ENCODE results near the gene MIB2. TPM values are rescaled to one million over a fixed set of nuclear protein-coding genes. Genes with fewer than 3 reads are reported as not detected.

MIB2 gene
- total RNA-seq, 1 donor = 58.7 TPM

DNA sequence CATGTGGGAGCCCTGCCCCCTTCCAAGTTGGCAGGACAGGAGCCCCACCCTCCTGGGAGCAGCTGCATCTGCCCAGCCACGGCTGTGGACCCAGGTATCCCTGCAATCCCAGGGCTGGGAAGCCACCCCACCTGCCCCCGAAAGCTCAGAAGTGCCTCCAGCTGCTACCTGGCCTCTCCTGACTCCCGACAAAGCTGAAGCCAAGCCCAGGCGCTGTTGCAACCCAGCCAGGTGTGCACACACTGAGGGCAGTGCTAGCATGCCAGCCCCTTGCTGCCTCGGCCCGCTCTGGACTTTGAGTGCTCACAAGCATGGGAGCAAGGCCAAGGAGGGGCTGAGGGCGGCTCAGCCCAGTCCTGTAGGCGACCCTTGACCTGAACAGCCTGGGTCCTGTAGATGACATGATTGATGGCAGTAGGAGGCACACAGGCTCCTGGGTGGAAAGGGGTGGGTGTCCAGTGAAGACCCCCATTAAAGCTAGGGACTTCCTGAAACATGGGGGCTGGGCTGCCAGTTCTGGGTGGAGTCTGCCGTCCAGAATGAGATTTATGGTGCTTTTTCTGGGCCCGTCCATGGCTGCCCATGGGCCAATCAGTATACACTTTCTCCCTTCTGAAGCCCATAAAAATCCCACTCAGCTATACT is 37.8 kb upstream of the MIB2 start:
- DNase-seq (ENCODE audit: low read depth) = no peak
- no peak for TF ChIP-seq CTCF (IDR thresholded peaks at IDR 0.05; ENCODE audit: insufficient read depth, low read depth, low read length)
- H3K4me3 ChIP-seq (ENCODE audit: low read depth, low read length) = no peak overlapping the region

DNA sequence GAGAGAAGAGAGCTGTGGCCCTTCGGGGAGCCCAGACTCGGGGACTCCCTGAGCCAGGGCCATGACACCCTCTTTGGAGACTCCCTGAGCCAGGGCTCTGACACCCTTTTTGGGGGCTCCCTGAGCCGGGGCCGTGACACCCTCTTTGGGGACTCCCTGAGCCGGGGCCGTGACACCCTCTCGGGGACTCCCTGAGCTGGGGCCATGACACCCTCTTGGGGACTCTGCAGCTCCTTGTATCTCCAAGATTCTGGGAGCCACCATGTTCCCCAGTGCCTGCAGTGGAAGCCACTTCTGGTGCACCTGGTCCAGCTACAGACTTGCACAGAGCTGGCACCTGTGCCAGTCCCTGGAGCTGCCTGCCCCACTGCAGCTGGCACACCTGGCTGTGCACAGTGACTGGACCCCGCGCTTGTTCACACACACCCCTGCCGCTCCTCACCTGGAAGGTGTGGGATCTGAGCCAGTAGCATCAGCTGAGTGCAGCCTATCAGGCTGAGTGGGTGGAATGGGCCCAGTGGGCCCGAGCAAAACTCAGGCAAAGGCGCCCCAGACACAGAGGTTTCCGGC is 36.8 kb upstream of the MIB2 start:
- TF ChIP-seq CTCF (IDR thresholded peaks at IDR 0.05; ENCODE audit: insufficient read depth, low read depth, low read length) = no peak
- DNase-seq (ENCODE audit: low read depth) = no peak
- H3K4me3 ChIP-seq (ENCODE audit: low read depth, low read length) = no peak overlapping the region

- no peak for TF ChIP-seq CTCF (IDR thresholded peaks at IDR 0.05; ENCODE audit: insufficient read depth, low read depth, low read length)
- no peak overlapping the region for H3K4me3 ChIP-seq (ENCODE audit: low read depth, low read length)
- DNase-seq (ENCODE audit: low read depth) = no peak
These were observed 32.5 kb upstream of the MIB2 start for GRCh38 chr1:1582585-1583346.

DNA sequence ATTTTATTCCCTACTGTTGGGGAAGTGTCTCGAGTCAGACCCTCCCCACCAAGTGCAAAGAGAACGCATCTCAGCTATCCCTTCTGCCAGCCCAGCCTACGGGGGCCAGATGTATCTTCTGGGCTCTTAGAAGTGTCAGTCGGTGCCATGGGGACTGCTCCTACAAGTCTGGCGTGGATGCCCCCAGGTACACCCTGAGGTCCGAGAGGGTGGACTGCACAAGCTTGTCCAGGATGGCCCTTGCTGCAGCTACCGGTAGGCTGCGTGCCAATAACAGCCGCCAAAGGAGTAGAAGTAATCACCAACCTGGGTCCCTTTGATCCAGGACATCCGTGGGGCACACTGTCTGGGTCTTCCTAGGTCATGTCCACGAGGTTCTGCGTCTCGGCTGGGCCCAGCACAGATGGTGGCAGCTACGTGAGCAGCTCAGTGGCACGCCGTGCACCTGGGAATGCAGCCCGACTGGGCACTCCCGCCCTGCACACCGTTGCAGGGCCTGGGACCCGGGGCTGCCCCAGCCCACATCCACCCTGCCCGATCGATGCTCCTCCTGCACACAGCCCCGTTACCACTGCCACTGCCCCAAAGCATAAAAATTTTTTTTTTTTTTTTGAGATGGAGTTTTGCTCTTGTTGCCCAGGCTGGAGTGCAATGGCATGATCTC is 31.8 kb upstream of the MIB2 start:
- no peak overlapping the region for H3K4me3 ChIP-seq (ENCODE audit: low read depth, low read length)
- no peak for DNase-seq (ENCODE audit: low read depth)

DNA sequence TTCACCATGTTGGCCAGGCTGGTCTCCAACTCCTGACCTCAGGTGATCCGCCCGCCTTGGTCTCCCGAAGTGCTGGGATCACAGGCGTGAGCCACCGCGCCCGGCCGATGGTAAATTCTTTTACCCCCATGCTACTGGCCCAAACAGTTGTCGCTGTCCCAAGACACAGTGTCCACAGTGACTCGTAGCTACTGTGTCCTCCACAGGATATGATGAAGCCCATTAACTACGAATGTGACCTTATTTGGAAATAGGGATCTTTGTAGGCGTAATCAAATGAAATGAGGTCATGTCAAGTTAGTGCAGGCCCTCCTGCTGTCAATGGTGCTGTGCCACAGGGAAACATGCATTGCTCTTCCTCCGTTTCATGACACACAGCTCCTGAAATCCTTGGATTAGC is 23.8 kb upstream of the MIB2 start:
- no peak overlapping the region for H3K4me3 ChIP-seq (ENCODE audit: low read depth, low read length)
- no peak for DNase-seq (ENCODE audit: low read depth)
- TF ChIP-seq CTCF (IDR thresholded peaks at IDR 0.05; ENCODE audit: insufficient read depth, low read depth, low read length) = no peak

More for the DNA sequence above, 31.8 kb upstream of the MIB2 start:
- TF ChIP-seq CTCF (IDR thresholded peaks at IDR 0.05; ENCODE audit: insufficient read depth, low read depth, low read length) = no peak

DNA sequence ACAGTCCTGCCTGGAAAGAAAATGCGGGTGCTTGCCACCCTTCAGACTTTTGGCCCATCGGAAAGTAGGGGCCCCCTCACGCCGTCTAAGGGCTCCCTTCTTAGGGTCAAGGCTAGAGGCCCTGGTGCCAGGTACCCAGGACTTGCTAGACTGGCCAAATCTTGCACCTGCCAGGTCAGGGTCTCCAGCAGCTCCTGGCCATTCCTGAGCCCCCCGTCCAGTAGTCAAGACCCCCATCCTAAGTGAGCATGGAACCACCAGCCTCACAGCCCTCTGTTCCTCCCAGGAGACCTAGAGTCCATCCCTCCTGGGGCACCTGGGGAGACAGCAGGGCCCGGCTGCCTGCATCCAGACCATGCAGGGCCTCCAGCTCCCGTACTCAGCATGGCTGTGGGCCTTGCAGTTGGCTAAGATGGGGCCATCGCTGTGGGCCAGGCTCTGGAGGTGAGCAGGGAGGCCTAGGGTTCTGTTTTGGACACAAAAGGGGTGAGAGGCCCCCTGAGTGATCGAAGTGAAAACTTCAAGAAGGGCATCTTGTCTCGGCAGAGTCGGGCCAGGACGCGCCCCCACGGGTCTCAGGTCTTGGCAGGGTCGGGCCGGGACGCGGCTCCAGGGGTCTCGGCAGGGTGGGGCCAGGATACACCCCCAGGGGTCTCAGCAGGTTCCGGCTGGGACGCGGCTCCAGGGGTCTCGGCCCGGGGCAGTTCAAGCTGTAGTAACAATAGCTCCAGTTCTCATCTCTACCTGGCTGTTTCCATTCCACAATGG is 21.3 kb upstream of the MIB2 start:
- no peak overlapping the region for H3K4me3 ChIP-seq (ENCODE audit: low read depth, low read length)
- DNase-seq (ENCODE audit: low read depth) = no peak
- no peak for TF ChIP-seq CTCF (IDR thresholded peaks at IDR 0.05; ENCODE audit: insufficient read depth, low read depth, low read length)

Data from fibroblast of villous mesenchyme (primary cell).